ENCODE results near the gene CHSY1.

The CHSY1 gene

GRCh38 chr15:101258238-101259144 lies 6.6 kb upstream of the CHSY1 start:
- Histone ChIP-seq H3K27me3 (ENCODE audit: insufficient read depth, low read length, poor library complexity, severe bottlenecking) (no peaks in the 10 kb centered on the region), H3K36me3 (ENCODE audit: insufficient read depth, low read length) (no peaks in the 10 kb centered on the region), H3F3A (ENCODE audit: low read depth) (0 out of 2 replicates have a peak, but pooled peaks cover 6% of the 10 kb centered on the region), H2AFZ (ENCODE audit: low read length) (peak overlapping the region; percentile 88), H3K9me3 (ENCODE audit: insufficient read depth, low read depth, low read length) (no peaks in the 10 kb centered on the region), H3K9ac (ENCODE audit: low read depth, low read length, poor library complexity, severe bottlenecking) (no peak overlapping the region), H3K4me1 (ENCODE audit: insufficient read depth, low read length, poor library complexity, severe bottlenecking) (peaks cover 17% of the 10 kb centered on the region), H3K4me3 (ENCODE audit: low read length, poor library complexity, severe bottlenecking) (no peak overlapping the region), H3K4me2 (ENCODE audit: low read depth, low read length, poor library complexity, severe bottlenecking) (peak overlapping the region; percentile 11), H4K20me1 (ENCODE audit: insufficient read depth, low read length, poor library complexity, severe bottlenecking) (no peaks in the 10 kb centered on the region), H3K79me2 (ENCODE audit: insufficient read depth, low read length) (no peaks in the 10 kb centered on the region), H3K9me2 (replicated peaks; ENCODE audit: low read depth, low read length) (no peaks in the 10 kb centered on the region)
- TF ChIP-seq, protein P1, sequence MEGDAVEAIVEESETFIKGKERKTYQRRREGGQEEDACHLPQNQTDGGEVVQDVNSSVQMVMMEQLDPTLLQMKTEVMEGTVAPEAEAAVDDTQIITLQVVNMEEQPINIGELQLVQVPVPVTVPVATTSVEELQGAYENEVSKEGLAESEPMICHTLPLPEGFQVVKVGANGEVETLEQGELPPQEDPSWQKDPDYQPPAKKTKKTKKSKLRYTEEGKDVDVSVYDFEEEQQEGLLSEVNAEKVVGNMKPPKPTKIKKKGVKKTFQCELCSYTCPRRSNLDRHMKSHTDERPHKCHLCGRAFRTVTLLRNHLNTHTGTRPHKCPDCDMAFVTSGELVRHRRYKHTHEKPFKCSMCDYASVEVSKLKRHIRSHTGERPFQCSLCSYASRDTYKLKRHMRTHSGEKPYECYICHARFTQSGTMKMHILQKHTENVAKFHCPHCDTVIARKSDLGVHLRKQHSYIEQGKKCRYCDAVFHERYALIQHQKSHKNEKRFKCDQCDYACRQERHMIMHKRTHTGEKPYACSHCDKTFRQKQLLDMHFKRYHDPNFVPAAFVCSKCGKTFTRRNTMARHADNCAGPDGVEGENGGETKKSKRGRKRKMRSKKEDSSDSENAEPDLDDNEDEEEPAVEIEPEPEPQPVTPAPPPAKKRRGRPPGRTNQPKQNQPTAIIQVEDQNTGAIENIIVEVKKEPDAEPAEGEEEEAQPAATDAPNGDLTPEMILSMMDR (conservative IDR thresholded peaks at IDR 0.05; ENCODE audit: low read length): peak; percentile 98
- no peak for TF ChIP-seq EZH2phosphoT487 (IDR thresholded peaks at IDR 0.05; ENCODE audit: borderline replicate concordance)

GRCh38 chr15:101256757-101257156 lies 4.9 kb upstream of the CHSY1 start:
- TF ChIP-seq, protein P1 (conservative IDR thresholded peaks at IDR 0.05; ENCODE audit: low read length): peak; percentile 84
- TF ChIP-seq EZH2phosphoT487 (IDR thresholded peaks at IDR 0.05; ENCODE audit: borderline replicate concordance): no peak
- Histone ChIP-seq H3F3A (ENCODE audit: low read depth) (0 out of 2 replicates have a peak, but pooled peaks cover 6% of the 10 kb centered on the region), H3K79me2 (ENCODE audit: insufficient read depth, low read length) (peaks cover 12% of the 10 kb centered on the region), H3K36me3 (ENCODE audit: insufficient read depth, low read length) (no peaks in the 10 kb centered on the region), H3K4me2 (ENCODE audit: low read depth, low read length, poor library complexity, severe bottlenecking) (no peak overlapping the region), H3K4me3 (ENCODE audit: low read length, poor library complexity, severe bottlenecking) (no peak overlapping the region), H3K9me3 (ENCODE audit: insufficient read depth, low read depth, low read length) (no peaks in the 10 kb centered on the region), H3K9me2 (replicated peaks; ENCODE audit: low read depth, low read length) (no peaks in the 10 kb centered on the region), H2AFZ (ENCODE audit: low read length) (no peak overlapping the region), H3K4me1 (ENCODE audit: insufficient read depth, low read length, poor library complexity, severe bottlenecking) (peaks cover 28% of the 10 kb centered on the region), H3K27me3 (ENCODE audit: insufficient read depth, low read length, poor library complexity, severe bottlenecking) (no peaks in the 10 kb centered on the region), H3K9ac (ENCODE audit: low read depth, low read length, poor library complexity, severe bottlenecking) (no peak overlapping the region), H4K20me1 (ENCODE audit: insufficient read depth, low read length, poor library complexity, severe bottlenecking) (no peaks in the 10 kb centered on the region)

- H3K4me1 ChIP-seq (ENCODE audit: insufficient read depth, low read length, poor library complexity, severe bottlenecking): peaks cover 28% of the 10 kb centered on the region
- H3K9me2 ChIP-seq (replicated peaks; ENCODE audit: low read depth, low read length): no peaks in the 10 kb centered on the region
- peaks cover 3% of the 10 kb centered on the region for H4K20me1 ChIP-seq (ENCODE audit: insufficient read depth, low read length, poor library complexity, severe bottlenecking)
- H3K27me3 ChIP-seq (ENCODE audit: insufficient read depth, low read length, poor library complexity, severe bottlenecking): no peaks in the 10 kb centered on the region
- peak overlapping the region; percentile 25 for H3K4me2 ChIP-seq (ENCODE audit: low read depth, low read length, poor library complexity, severe bottlenecking)
- no peaks in the 10 kb centered on the region for H3K36me3 ChIP-seq (ENCODE audit: insufficient read depth, low read length)
- no peak overlapping the region for H2AFZ ChIP-seq (ENCODE audit: low read length)
- H3F3A ChIP-seq (ENCODE audit: low read depth): 0 out of 2 replicates have a peak, but pooled peaks cover 6% of the 10 kb centered on the region
- H3K79me2 ChIP-seq (ENCODE audit: insufficient read depth, low read length): peaks cover 17% of the 10 kb centered on the region
- H3K9ac ChIP-seq (ENCODE audit: low read depth, low read length, poor library complexity, severe bottlenecking): peak overlapping the region; percentile 28
- H3K4me3 ChIP-seq (ENCODE audit: low read length, poor library complexity, severe bottlenecking): no peak overlapping the region
- no peak for TF ChIP-seq EZH2phosphoT487 (IDR thresholded peaks at IDR 0.05; ENCODE audit: borderline replicate concordance)
- TF ChIP-seq, protein P1 (conservative IDR thresholded peaks at IDR 0.05; ENCODE audit: low read length): no peak
- H3K9me3 ChIP-seq (ENCODE audit: insufficient read depth, low read depth, low read length): no peaks in the 10 kb centered on the region
These were observed 3.9 kb upstream of the CHSY1 start for GRCh38 chr15:101255615-101256241.
